Measurements from ENCODE around the gene MROH2A. TPM values are rescaled to one million over a fixed set of nuclear protein-coding genes. Genes with fewer than 3 reads are reported as not detected.
"Not testable (repeated sequence)": the region's sequence is repeated elsewhere in the genome, so short reads cannot be mapped to it uniquely, and the experiment has no call there.

Gene MROH2A, protein sequence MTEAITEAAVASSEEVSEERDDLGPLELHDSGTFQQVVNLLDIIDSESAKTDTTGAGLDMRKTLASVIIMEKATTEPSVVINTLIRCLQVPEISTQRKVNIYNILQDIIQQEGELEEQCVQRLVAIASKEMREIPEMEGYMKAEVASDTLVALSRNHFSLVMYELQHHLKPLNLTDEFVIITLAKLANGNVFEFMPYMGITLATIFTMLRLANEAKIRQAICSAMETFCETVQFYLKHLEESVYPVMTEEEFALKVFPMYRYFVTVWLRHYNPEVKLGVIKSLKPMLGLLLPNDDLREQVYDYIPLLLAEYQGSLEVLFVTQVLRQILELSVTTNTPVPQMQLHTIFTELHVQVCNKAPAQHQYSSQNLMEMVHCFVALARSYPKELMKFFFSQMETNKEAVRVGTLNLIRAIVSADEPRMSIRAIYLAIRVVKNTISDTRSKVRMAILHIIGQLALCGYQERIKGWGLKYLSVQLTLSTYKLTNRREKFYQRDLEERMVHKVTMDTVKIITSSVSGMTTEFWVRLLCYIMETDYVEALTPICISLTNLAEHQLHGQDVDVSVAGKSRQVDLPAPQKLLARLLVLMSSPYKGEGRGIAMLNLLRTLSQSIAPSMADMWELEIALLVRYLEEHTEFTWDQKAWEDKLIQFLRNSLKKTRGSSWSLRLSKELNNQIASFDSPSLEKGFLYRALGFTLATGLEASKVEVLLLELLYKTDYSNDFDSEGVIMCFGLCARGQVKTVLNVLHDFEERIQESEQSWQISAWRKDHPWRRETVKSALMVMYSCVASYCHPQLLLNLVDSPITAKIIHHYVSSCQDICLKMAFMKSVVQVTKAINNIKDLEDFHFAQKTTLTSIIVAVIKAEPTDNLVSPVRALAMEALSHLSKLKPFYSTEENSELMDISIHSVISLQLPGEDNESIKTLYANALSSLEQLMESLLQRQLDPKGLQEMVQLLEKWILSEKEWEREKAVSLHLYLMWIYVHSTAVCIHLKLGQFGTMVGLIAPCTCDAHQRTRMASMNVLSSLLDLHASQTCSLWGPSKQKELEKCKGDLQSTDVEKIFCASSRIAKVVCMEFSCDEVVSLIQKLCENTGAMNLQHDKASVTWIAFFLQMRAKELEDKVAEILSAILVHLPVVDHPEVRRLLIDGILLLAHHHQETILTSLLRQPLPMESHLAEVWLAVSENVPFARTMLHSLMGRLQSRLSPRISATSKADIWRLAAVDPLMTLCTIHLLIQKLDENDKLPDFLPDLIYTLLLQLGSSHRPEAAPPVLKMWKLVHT (N-terminal part only)
- total RNA-seq = not detected
- long read RNA-seq = 0 reads

DNA sequence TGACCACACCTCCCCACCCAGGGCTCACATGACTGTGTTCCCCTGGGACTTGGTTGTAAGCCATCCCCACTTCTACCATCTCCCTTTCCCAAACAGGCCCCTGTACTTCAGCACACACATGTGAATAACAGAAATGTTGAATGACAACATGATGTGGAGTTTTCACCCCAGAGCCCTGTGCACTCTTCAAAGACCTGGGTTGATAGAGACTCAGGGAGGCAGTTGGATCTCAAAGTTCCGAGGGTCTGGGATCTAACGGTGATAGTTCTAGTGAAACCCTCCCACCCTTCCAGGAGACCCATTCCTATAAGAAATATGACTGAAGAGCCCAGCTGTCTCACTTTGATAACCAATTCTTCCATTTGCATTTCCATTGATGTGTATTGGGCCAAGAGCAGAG is at the start of gene MROH2A:
Gene MROH2A, plus strand, starts transcription at position 301 of the 400 bp plus-strand sequence. CDS start 1,029 bp downstream, outside the sequence.
- Histone ChIP-seq H3K36me3 (no peaks in the 10 kb centered on the region), H3K27me3 (no peaks in the 10 kb centered on the region)
- ATAC-seq = no peak

DNA sequence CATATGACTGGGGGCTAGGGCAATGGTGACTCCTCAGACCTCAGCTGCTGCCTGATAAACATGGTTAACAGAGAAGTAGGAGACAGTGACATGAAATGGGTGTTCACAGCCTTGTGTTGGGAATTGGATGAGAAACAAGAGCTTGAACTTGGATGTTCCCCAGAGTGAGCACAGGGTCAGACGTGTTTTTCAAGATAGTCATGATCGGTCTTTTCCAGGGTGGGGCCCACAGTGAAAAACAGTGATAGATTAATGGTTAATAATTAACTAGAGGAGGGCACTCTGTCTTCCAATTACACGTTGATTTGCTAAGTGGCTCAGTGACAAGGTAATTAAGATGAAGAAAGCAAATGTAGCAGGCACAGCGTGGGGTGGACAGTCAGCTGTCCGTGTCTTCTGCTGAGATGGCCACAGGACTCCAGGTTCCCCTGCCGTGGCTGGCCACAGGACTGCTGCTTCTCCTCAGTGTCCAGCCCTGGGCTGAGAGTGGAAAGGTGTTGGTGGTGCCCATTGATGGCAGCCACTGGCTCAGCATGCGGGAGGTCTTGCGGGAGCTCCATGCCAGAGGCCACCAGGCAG is 49.3 kb upstream of the MROH2A start, which contains the start of gene UGT1A3:
Gene UGT1A3, plus strand, starts transcription at position 320 of the 579 bp plus-strand sequence. Its CDS starts 85 bp downstream, at position 405.
- TF ChIP-seq, protein P1, sequence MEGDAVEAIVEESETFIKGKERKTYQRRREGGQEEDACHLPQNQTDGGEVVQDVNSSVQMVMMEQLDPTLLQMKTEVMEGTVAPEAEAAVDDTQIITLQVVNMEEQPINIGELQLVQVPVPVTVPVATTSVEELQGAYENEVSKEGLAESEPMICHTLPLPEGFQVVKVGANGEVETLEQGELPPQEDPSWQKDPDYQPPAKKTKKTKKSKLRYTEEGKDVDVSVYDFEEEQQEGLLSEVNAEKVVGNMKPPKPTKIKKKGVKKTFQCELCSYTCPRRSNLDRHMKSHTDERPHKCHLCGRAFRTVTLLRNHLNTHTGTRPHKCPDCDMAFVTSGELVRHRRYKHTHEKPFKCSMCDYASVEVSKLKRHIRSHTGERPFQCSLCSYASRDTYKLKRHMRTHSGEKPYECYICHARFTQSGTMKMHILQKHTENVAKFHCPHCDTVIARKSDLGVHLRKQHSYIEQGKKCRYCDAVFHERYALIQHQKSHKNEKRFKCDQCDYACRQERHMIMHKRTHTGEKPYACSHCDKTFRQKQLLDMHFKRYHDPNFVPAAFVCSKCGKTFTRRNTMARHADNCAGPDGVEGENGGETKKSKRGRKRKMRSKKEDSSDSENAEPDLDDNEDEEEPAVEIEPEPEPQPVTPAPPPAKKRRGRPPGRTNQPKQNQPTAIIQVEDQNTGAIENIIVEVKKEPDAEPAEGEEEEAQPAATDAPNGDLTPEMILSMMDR (IDR thresholded peaks at IDR 0.05) = no peak
- Histone ChIP-seq H3K4me1 (no peaks in the 10 kb centered on the region), H3K4me3 (no peak within 1 kb of the TSS), H3K9me3 (no peaks in the 10 kb centered on the region), H3K36me3 (no peaks in the 10 kb centered on the region), H3K27me3 (no peaks in the 10 kb centered on the region), H3K27ac (no peak within 1 kb of the TSS)
- intact Hi-C loops (cut with DNase I) = no loop called here
- ATAC-seq (no peak), DNase-seq (no peak)

More for the DNA sequence above, at the start of gene MROH2A:
- no peak within 1 kb of the TSS for H3K4me3 ChIP-seq
- intact Hi-C loops (cut with DNase I) = no loop called here
- DNase-seq = no peak
- TF ChIP-seq, protein P1 (IDR thresholded peaks at IDR 0.05) = no peak
- H3K27ac ChIP-seq = no peak within 1 kb of the TSS
- no peaks in the 10 kb centered on the region for H3K9me3 ChIP-seq
- H3K4me1 ChIP-seq = no peaks in the 10 kb centered on the region

DNA sequence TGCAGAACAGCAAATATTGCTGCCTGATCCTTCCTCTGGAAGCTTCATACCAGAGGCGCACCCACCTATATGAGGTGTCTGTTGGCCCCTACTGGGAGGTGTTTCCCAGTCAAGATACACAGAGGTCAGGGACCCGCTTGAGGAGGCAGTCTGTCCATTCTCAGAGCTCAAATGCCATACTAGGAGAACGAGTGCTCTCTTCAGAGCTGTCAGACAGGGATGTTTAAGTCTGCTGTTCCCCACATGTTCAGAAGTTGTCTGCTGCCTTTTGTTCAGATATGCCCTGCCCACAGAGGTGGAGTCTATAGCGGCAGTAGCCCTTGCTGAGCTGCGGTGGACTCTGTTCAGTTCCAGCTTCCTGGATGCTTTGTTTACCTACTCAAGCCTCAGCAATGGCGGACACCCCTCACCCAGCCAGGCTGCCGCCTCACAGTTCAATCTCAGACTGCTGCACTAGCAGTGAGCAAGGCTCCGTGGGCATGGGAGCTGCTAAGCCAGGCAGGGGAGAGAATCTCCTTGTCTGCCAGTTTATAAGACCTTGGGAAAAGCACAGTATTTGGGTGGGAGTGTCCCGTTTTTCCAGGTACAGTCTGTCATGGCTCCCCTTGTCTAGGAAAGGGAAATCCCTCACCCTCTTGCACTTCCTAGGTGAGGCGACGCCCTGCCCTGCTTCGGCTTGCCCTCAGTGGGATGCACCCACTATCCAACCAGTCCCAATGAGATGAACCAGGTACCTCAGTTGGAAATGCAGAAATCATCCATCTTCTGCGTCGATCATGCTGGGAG is 41.1 kb upstream of the MROH2A start:
- H3K36me3 ChIP-seq; intact Hi-C loops (cut with DNase I); H3K4me3 ChIP-seq; H3K9me3 ChIP-seq; H3K27me3 ChIP-seq; DNase-seq; H3K4me1 ChIP-seq; ATAC-seq; H3K27ac ChIP-seq: not testable (repeated sequence)

DNA sequence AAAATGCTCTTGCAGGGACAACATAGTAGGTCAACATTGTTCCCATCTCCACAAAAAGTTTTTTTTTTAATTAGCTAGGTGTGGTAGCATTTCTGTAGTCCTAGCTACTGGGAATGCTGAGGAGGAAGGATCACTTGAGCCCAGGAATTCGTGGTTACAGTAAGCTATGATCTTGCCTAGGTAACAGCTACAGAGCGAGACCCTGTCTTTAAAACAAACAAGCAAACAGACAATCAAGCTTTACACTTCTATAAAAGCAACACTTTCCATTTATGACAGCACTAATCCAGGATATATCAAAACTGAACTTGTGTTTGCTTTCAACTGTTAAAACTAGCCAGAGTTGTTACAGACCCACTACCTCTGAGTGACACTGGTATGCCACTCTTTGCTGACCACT is 37.3 kb upstream of the MROH2A start:
- DNase-seq (no peak), ATAC-seq (no peak)
- H3K4me1 ChIP-seq = no peaks in the 10 kb centered on the region
- no peaks in the 10 kb centered on the region for H3K9me3 ChIP-seq
- no peak overlapping the region for H3K27ac ChIP-seq
- intact Hi-C loops (cut with DNase I) = no loop called here
- H3K4me3 ChIP-seq = no peak overlapping the region
- H3K27me3 ChIP-seq = no peaks in the 10 kb centered on the region
- TF ChIP-seq, protein P1 (IDR thresholded peaks at IDR 0.05) = no peak
- no peaks in the 10 kb centered on the region for H3K36me3 ChIP-seq

DNA sequence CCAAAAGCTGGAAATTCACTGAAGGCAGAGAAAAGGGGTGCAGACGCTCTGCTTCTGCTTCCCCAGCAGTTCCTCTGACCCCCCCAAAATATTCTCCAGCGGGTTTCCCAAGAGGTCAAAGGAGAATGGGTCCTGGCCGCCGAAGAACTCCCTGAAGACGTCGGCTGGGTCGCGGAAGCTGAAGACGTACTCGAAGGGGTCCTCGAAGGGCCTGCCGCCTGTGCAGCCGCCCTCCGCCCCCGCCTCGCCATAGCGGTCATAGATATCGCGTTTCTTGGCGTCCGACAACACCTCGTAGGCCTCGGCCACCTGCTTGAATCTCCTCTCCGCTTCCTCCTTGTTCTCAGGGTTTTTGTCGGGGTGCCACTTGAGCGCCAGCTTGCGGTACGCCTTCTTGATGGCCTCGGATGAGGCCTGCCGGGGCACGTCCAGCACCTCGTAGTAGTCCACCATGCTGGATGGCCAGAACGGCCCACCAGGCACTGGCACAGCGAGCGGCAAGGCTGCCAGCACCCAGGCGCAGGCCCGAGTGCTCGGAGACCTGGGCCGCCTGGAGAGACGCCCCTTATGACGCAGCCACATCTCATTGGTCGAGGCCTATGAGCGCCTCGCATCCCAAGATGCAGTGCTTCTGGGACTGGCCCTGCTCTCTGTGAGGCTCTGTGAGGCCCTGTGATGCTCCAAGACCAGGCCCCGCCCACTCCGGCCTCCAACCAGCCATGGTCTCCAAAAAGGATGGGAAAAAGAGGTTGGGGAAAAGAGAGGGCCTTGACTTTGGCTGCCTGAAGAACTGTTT is 34.5 kb upstream of the MROH2A start:
- Histone ChIP-seq H3K9me3 (no peaks in the 10 kb centered on the region), H3K4me1 (no peaks in the 10 kb centered on the region), H3K4me3 (no peak overlapping the region), H3K27ac (no peak overlapping the region), H3K36me3 (no peaks in the 10 kb centered on the region), H3K27me3 (no peaks in the 10 kb centered on the region)
- no peak for DNase-seq
- intact Hi-C loops (cut with DNase I) = no loop called here
- no peak for ATAC-seq
- TF ChIP-seq, protein P1 (IDR thresholded peaks at IDR 0.05) = no peak

All from upper lobe of right lung (tissue), 1 donor.